ENCODE measurements around the gene HYAL4.

Gene HYAL4

GRCh38 chr7:123918309-123918708, 73.3 kb downstream of the HYAL4 start:
- DNase-seq: no peak

- DNase-seq: no peak
Observed at GRCh38 chr7:123923599-123923998, 78.6 kb downstream of the HYAL4 start.

- no peak for DNase-seq
Observed at GRCh38 chr7:123924941-123925340, 80.0 kb downstream of the HYAL4 start, which contains the start of gene SPAM1. Gene SPAM1 (plus strand): TSS chr7:123925241. CDS start chr7:123953571, 28,330 bp downstream.
